Stimulated activated CD8-positive, alpha-beta memory T cell treated with anti-CD3 and anti-CD28 coated beads, Interleukin-15, amount 100 ng/mL, for 1 hour (primary cell): Measurements from ENCODE around the gene TK1.
A peak's percentile ranks its signal among the peaks of the same experiment; 100 is the strongest.

ENCODE experiments used
- DNase-seq: peaks from one replicate; pipeline ENCODE4 v3.0.0-alpha.2; 2020; ENCODE audit warnings: low read depth

The TK1 gene

DNA sequence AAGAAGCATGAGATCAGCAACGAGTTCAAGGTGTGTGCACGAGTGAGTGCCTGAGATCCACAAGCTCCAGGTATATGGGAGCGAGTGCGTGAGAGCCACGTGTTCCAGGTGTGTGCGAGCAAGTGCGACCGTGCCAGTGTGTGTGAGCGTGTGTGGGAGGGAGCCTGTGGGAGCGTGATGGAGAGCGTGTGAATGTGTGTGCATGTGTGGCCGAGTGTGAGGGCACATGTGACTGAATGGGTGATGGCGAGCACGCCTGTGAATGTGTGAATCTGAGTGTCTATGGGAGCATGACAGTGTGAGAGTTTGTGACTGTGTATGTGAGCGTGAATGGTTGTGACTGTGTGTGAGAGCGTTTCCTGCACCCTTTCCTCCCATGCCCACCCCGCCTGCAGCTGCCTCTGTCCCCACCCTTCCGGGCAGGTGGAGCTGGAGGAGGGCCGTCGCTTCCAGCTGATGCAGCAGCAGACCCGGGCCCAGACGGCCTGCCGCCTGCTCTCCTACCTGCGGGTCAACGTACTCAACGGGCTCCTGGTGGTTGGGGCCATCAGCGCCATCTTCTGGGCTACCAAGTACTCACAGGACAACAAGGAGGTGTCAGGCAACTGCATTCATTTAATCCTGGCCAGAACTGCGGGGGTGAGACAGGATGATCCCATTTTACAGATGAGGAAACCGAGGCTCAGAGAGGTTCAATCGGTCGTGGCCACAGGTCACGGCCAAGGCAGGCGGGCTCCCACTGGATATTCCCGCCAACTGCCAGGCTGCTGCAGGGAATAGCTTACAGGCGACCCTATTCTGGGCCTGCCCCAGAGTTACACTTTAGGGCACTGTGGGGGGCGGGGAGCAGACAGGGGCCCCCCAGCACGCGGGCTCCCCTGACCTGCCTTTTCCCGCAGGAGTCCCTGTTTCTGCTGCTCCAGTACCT, 52.6 kb downstream of the TK1 start:
- DNase-seq, result peak; percentile 58

DNA sequence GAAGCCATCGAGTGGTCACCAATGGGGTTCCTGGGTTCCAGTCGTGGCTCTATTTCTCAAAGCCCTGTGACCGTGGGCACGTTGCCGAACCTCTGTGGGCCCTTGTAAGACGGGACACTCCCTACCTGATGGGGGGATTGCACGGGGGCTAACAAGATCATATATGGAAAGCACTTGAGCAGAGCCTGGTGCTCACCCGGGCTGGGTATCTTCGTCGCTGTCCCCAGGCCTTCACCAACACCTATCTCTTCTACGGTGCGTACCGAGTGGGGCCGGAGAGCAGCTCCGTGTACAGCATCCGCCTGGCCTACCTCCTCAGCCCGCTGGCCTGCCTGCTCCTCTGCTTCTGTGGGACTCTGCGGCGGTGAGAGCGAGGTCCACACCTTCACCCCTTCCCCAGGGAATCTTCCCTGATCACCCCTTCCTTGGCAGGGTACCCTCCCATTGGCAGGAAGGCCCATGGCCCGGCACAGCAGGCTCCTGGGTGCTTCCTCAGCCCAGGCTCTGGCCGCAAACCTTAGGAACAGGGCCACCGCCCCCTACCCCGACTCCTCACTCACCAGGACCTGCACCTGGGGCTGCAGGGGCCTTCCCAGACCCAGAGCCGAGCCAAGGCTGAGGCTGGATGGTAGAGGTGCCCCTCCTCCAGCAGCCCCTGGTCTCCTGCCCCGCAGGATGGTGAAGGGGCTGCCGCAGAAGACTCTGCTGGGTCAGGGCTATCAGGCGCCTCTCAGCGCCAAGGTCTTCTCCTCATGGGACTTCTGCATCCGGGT, 53.5 kb downstream of the TK1 start:
- DNase-seq, result no peak

GRCh38 chr17:78132767-78133178, 54.1 kb downstream of the TK1 start:
- no peak for DNase-seq

GRCh38 chr17:78132084-78132676, 54.7 kb downstream of the TK1 start:
- peak; percentile 47 for DNase-seq

DNA sequence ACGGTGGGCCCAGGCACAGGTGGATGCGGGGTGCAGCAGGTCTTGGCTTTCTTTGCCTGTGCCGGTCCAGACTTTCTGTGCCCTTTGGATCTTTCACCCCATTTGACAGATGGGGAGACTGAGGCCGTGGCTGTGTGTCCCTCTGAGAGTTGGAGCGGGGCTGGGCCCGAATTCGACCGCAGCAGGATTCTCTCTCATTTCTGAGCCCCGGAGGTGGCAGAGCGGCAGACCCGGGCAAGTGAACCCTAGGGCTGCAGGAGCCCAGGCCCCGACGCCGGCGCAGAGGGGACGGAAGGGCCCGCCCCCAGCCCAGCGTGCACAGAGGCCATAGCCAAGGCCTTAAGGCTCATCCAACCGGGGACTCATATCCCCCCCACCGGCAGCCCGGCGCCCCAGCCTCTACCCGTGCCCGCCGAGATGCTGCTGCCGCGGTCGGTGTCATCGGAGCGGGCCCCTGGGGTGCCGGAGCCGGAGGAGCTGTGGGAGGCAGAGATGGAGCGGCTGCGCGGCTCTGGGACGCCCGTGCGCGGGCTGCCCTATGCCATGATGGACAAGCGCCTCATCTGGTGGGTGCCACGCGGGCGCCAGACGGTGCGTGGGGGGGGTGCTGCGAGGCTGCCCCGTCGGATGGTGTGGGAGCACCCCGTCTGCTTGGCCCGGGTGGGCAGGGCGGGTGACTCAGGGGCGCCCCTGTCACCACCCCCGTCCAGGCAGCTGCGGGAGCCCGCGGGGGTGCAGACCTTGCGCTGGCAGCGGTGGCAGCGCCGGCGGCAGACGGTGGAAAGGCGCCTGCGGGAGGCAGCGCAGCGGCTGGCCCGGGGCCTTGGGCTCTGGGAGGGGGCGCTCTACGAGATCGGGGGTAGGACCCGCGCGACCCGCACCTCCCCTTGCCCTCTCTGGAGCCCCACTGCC, 55.4 kb downstream of the TK1 start:
- no peak for DNase-seq

DNA sequence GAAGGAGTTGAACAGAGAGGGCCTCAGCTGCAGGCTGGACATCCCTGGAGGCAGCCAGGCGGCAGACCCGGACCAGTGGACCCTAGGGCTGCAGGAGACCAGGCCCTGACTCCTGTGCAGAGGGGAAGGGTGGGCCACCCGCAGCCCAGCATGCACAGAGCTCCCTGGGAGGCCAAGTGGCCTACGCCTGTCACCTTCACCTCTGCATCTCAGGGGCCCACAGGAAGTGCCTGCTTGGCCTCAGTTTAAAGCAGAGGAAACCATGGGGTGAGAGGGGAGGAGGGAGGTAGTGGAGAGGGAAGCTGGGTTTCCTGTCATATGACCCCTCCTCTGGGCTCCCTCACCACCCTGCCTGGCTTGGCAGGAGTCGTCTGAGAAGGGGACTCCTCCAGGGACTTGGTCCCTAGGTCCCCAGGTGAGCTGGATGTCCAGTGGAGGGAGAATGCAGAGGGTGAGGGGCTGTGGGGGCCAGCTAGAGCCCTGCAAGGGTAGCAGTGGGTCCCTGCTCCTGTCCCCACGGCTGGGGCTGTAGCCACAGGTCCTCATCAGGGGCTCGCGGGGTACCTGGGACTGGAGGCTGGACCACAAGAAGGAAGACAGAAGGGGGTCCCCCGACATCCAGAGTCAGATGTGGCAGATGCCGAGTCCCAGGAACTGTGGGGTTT, 56.3 kb downstream of the TK1 start, which contains the start of gene TMC8:
Gene TMC8, plus strand, starts transcription at position 335 of the 665 bp plus-strand sequence. CDS start 818 bp downstream, outside the sequence.
- peak; percentile 53 for DNase-seq

DNA sequence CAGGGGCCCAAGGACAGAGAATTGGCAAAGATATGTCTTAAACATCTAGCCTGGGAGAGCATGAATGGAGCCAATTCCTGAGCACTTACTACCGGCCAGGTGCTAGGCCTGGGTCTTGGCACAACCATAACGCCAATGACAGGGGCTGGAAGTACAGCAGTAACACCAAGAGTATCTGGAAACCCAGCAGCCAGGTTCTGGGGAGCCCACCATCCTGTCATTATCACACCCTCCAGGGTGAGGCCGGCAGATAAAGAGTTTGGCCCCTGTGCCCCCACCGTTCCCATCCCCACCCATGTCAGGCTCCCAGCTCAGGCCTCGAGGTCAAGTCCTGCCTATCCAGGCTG, 56.8 kb downstream of the TK1 start:
- DNase-seq, result no peak

GRCh38 chr17:78129351-78130089, 57.3 kb downstream of the TK1 start:
- DNase-seq, result no peak

- DNase-seq, result peak; percentile 38
Measured at GRCh38 chr17:78128551-78129350, 58.1 kb downstream of the TK1 start, which contains the start of gene TMC6. TSS of gene TMC6 (minus strand) at chr17:78128755. CDS start at chr17:78126832, 1,923 bp downstream.

DNA sequence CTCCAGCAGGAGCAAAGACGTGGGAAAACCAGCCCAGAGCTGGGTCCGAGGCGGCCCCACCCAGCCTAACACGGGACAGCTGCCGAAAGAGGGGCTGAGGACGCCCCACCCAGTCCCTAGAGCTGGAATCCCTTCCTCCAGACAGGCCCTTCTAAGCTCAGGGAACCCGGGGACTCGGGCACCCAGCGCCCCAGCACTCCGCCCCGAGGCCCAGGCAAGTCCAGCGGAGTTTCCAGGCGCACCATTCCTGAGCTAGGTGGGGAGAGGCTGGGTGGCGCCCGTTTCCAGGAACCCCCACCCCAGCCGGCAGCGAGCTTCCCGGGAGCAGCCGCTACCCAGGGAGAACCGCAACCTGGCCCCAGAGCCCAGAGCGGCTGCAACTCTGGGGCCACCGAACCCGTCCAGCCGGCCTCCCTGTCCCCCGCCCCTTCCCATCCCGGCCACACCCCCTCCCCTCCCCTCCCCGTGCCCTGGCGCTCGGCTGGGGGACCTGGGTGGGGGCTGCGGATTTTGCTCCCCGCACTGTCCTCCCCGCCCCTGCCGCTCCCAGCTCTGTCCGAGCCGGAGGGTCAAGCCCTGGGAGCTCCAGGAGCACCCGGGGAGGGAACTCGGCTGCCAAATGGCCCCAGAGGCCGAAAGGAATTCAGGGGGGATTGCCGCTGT, 58.8 kb downstream of the TK1 start:
- no peak for DNase-seq

- peak; percentile 28 for DNase-seq
Measured at GRCh38 chr17:78127239-78127887, 59.5 kb downstream of the TK1 start.

- DNase-seq, result no peak
Measured at GRCh38 chr17:78126895-78127238, 60.0 kb downstream of the TK1 start.

DNA sequence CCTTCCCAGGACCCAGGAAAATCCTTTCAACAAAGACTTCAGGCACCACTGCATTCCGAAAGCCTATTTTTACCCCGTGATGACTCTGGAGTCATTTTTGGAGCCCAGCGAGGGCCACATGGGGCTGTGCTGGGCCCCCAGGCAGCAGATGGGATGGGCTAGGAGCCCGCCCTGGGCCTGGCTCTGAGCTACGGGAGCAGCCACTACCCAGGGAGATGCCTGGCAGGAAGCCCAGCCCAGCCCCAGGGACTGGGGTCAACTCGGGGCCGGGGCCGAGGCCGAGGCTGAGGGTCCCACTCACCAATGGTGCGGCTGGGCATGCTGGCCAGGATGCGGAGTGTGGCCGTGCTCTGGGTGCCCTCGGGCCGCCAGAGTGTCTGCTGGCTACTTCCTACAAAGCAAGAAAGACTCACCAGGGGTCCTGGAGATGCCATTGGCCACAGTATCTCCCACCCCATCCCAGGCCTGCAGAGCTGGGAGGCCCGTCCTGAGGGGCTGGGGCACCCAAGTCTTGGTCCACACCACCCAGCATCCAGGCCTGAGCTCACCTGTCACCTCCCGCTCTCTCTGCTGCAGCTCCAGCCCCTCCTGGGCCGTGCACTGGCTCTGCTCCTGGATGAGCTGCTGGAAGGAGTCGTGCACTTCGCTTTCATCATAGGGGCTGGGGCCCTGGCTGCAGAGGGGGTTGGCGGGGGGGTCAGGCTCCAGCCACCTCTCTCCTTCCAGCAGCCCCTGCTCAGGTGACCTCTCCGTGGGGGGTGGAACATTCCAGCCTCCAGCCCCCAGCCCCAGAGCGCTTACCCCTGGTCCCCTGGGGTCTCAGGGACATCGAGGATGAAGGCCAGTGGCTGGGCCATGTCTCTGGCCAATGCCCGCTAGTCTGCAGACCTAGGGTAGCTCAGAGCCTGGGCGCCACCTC, 60.6 kb downstream of the TK1 start:
- DNase-seq, result no peak

- DNase-seq, result no peak
Measured at GRCh38 chr17:78125138-78125913, 61.5 kb downstream of the TK1 start.

- no peak for DNase-seq
Measured at GRCh38 chr17:78124836-78125137, 62.1 kb downstream of the TK1 start.
